Ectodermal cell (in vitro differentiated cells): ENCODE measurements around the gene TRIM28.

Experiments used
- H3K27ac ChIP-seq: 2 replicates; pipeline ENCODE4 v1.7.0; 2013; ENCODE audit warnings: mild to moderate bottlenecking, low read depth, low read length; ENCODE audit not compliant: insufficient read depth, poor library complexity, severe bottlenecking
- H3K27me3 ChIP-seq: 2 replicates; pipeline ENCODE4 v1.7.0; 2013; ENCODE audit warnings: mild to moderate bottlenecking, low read length; ENCODE audit not compliant: insufficient read depth, control insufficient read depth, poor library complexity, severe bottlenecking
- H3K36me3 ChIP-seq: one replicate; pipeline ENCODE4 v1.7.0; 2013; ENCODE audit warnings: low read length; ENCODE audit not compliant: control insufficient read depth, insufficient read depth
- H3K4me1 ChIP-seq: one replicate; pipeline ENCODE4 v1.7.0; 2013; ENCODE audit warnings: low read length; ENCODE audit not compliant: control insufficient read depth, insufficient read depth
- H3K4me3 ChIP-seq: 2 replicates; pipeline ENCODE4 v1.7.0; 2013; ENCODE audit warnings: low read depth, low read length, control low read depth; ENCODE audit not compliant: insufficient read depth
- H3K9me3 ChIP-seq: 2 replicates; pipeline ENCODE4 v1.7.0; 2013; ENCODE audit warnings: mild to moderate bottlenecking, low read length, moderate library complexity; ENCODE audit not compliant: control insufficient read depth
- WGBS, 2 experiments: methylation state at CpG; one replicate each; pipeline ENCODE4 v1.1.7; 2013; ENCODE audit warnings: missing lambda C conversion rate in 2 of 2; 5-methylcytosine and 5-hydroxymethylcytosine counted together

Gene TRIM28

DNA sequence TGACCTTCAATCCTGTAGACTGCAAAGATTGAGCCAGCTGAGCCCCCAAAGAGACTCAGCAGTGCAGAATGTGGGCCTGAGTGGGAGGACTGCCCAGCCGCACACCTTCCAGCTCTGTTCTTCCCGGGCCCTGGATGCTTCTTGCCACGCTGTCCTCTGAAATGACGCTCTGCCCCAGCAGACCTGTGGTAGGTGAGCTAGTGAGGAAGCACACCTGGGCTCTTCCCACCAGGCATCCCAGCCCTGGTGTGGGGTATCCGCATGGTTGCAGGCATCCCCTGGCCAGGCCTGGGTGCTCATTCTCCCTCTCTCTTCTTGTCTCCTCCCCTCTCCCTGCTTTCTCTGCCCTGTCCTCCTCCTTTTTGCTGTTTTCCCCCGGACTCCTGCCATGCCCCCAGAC lies 39.1 kb downstream of the TRIM28 start:
- Histone ChIP-seq H3K36me3 (peaks cover 12% of the 10 kb centered on the region), H3K27me3 (no peaks in the 10 kb centered on the region), H3K27ac (no peak overlapping the region), H3K9me3 (no peaks in the 10 kb centered on the region), H3K4me1 (no peaks in the 10 kb centered on the region), H3K4me3 (no peak overlapping the region)
- 96 to 97% methylated on average over 6 of the region's 6 CpGs for WGBS, 2 experiments

DNA sequence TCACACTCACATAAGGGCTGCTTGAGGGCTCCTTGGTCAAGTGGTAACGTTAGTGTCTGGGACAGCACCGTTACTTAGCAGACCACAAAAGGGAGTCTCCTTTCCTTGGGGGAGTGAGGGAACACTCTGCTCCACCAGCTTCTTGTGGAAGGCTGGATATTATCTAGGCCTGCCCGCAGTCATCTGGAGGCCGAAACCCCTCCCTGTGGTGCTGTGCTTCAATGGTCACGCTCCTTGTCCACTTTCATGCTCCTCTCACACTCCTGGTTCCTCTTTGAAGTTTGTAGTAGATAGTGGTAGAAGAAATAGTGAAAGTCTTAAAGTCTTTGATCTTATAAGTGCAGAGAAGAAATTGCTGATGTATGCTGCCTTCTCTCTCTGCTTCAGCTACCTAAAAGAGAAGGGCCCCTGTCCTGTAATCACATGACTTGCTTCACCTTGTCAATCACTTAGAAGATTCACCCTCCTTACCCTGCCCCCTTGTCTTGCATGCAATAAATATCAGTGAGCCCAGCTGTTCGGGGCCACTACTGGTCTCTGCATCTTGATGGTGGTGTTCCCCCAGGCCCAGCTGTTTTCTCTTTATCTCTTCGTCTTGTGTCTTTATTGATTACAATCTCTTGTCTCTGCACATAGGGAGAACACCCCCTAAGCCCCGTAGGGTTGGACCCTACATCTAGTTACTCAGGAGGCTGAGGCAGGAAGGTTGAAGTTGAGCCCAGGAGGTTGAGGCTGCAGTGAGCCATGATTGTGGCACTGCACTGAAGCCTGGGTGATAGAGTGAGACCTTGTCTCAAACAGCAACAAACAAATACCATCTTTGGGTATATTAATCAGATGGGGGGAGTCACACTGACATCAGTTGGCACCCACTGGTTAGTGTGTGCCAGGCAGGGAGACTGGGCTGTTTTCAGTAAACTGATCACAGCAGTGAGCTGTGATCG lies 40.9 kb downstream of the TRIM28 start:
- H3K36me3 ChIP-seq, result peaks cover 12% of the 10 kb centered on the region
- WGBS, 2 experiments, result 92 to 93% methylated on average over 7 to 8 of the region's 9 CpGs

DNA sequence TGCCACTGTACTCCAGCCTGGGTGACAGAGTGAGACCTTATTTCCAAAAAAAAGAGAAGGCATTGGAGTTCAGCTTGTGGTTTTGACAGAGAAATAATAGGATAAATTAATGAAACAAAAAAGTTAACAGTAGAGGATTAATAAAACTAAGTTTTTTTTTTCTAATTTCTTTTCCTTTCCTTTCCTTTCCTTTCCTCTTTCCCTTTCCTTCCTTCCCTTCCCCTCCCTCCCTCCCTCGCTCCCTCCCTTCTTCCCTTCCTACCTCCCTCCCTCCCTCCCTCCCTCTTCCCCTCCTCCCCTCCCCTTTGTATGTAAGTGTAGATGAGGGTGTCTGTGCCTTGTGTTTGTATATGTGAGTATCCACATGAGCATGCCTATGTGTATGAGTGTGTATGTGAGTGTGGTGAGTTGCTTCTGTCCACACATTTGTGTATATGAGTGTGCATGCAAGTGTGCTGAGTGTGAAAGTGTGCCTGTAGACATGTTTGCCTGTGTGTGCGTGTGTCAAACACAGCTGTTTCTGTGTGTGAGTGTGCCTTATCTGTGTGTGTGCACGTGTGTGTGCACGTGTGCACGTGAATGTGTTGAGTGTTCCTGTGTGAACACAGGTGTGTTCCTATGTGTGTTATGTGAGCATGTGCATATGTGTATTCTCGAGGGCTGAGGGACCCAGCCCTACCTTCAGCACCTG lies 41.7 kb downstream of the TRIM28 start:
- no peaks in the 10 kb centered on the region for H3K9me3 ChIP-seq
- H3K27ac ChIP-seq, result no peak overlapping the region
- WGBS, 2 experiments, result 75 to 76% methylated on average over 5 of the region's 6 CpGs
- H3K27me3 ChIP-seq, result no peaks in the 10 kb centered on the region
- H3K36me3 ChIP-seq, result peaks cover 12% of the 10 kb centered on the region
- H3K4me3 ChIP-seq, result no peak overlapping the region
- no peaks in the 10 kb centered on the region for H3K4me1 ChIP-seq

More for the DNA sequence above, 40.9 kb downstream of the TRIM28 start:
- Histone ChIP-seq H3K4me1 (no peaks in the 10 kb centered on the region), H3K4me3 (no peak overlapping the region), H3K27me3 (no peaks in the 10 kb centered on the region), H3K27ac (no peak overlapping the region), H3K9me3 (no peaks in the 10 kb centered on the region)

DNA sequence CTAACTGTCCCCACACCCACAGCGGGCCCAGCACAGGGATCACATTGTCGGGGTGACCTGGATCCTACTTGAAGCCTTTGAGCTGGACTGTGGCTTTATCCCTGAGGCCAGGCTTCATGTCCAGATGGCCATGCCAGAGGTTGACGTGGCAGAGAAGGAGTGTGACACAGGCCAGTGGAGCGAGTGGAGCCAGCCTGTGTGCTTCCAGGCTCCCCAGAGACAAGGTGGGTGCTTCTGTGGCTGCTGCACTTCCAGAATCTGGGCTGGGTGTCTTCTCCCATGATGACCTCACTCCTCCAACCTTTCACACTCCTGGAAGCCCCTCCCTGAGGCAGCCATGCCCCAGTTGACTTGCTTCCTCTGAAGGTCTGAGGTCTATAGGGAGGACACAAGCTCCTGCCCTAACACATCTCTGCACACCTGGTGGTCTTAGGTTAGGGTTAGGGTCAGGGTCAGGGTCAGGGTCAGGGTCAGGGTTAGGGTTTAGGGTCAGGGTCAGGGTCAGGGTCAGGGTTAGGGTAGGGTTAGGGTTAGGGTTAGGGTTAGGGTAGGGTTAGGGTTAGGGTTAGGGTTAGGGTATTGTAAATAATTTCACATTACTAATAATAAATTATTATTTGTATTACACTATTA lies 42.4 kb downstream of the TRIM28 start:
- WGBS, 2 experiments, result 89 to 94% methylated on average over 4 of the region's 4 CpGs
- H3K27ac ChIP-seq, result no peak overlapping the region

More for the DNA sequence above, 42.4 kb downstream of the TRIM28 start:
- H3K36me3 ChIP-seq, result peaks cover 12% of the 10 kb centered on the region
- no peak overlapping the region for H3K4me3 ChIP-seq
- no peaks in the 10 kb centered on the region for H3K4me1 ChIP-seq
- no peaks in the 10 kb centered on the region for H3K27me3 ChIP-seq
- H3K9me3 ChIP-seq, result no peaks in the 10 kb centered on the region
